Adrenal gland (tissue), 12 donors: ENCODE results near the gene ZNF334. TPM values are rescaled to one million over a fixed set of nuclear protein-coding genes. Genes with fewer than 3 reads are reported as not detected.

Experiments used
- DNase-seq, 7 donors: peaks; one replicate each; pipeline ENCODE4 v3.0.0-alpha.2; 2019 to 2020
- H3K27ac ChIP-seq, 5 donors: fragments of 200-600 bp; sonication (generic) in 4 of 5; 1 replicate in 3 of 5; 2 replicates in 2 of 5; pipeline versions ENCODE4 v1.5.1 to v1.8.0; 2016 to 2020; ENCODE audit warnings: mild to moderate bottlenecking in 1 of 5
- H3K27me3 ChIP-seq: fragments of 200-600 bp; 2 replicates; pipeline ENCODE4 v1.8.0; 2021
- H3K36me3 ChIP-seq, 2 donors: fragments of 200-600 bp; replicated peaks in 1 of 2; 1 replicate in 1 of 2; 2 replicates in 1 of 2; pipeline versions ENCODE4 v1.5.1 to v1.8.0; 2018 to 2022
- H3K4me1 ChIP-seq, 2 donors: fragments of 200-600 bp; replicated peaks in 1 of 2; 1 replicate in 1 of 2; 2 replicates in 1 of 2; pipeline versions ENCODE4 v1.5.1 to v1.8.0; 2018 to 2021
- H3K4me3 ChIP-seq, 4 donors: fragments of 200-600 bp; sonication (generic) in 3 of 4; one replicate each; pipeline ENCODE4 v1.5.1; 2016 to 2018
- H3K9me3 ChIP-seq, 3 donors: fragments of 200-600 bp; sonication (generic) in 1 of 3; replicated peaks in 1 of 3; 1 replicate in 2 of 3; 2 replicates in 1 of 3; pipeline versions ENCODE4 v1.5.1 to v1.8.0; 2016 to 2021
- POLR2A ChIP-seq, 2 donors: fragments of 450-650 bp; IDR thresholded peaks; one replicate each; pipeline ENCODE4 v1.6.1; 2017; ENCODE audit warnings: antibody characterized with exemption in 2 of 2, mild to moderate bottlenecking in 2 of 2, moderate library complexity in 1 of 2
- WGBS, 4 donors: extraction: QIAGEN DNeasy Blood & Tissue Kit in 2 of 4; methylation state at CpG; one replicate each; pipeline versions ENCODE4 v1.1.5 to v1.1.7; 2013 to 2017; 5-methylcytosine and 5-hydroxymethylcytosine counted together
- intact Hi-C, 2 donors: fragments of 100-400 bp; cut with DNase I; formaldehyde crosslinking; loops; one replicate each; pipeline versions ENCODE4 v1.14.1 to v1.15.0; 2022 to 2023
- polyA plus RNA-seq, 3 donors: library from polyadenylated mRNA; stranded (reverse); fragments of 200-250 nt in 2 of 3; fragments of 350-450 nt in 1 of 3; fragmentation: Illumina TruSeq in 1 of 3; extraction: RNeasy Lipid Tissue Mini Kit (QIAGEN cat#74804) in 1 of 3; gene quantifications; one replicate each; pipeline ENCODE4 v1.2.3, GENCODE V29; 2013 to 2014
- total RNA-seq, 9 donors: library from RNA; depleted of rRNA in 4 of 9; stranded (reverse); fragments of >200 nt in 4 of 9; fragments of 120-200 nt in 1 of 9; fragmentation: NEBNext Ultra II Directional in 1 of 9; extraction: Animal tissue kit (Norgen Biotek cat#: 25700) in 1 of 9; gene quantifications; one replicate each; pipeline versions ENCODE4 v1.1.0 to v1.2.4, GENCODE V29; 2013 to 2023
- TF ChIP-seq, protein P1 (sequence below), 6 experiments: fragments of 450-650 bp in 4 of 6; fragments of 200-600 bp in 2 of 6; sonication (generic) in 1 of 6; IDR thresholded peaks; 1 replicate in 5 of 6; 2 replicates in 1 of 6; pipeline versions ENCODE4 v1.5.1 to v1.8.0; 2016 to 2021; ENCODE audit warnings: antibody characterized with exemption in 6 of 6, mild to moderate bottlenecking in 2 of 6, moderate library complexity in 1 of 6
- donor health status: healthy with polysubstance abuse.
- donor health status: Bipolar disorder and iron deficiency.
- donor health status: DM: yes; HTN: yes; CAD: no.
- donor health status: DM: no; HTN: no; CAD: no.
- donor health status: DM: no; HTN: no; CAD: no.
- donor health status: DM: yes; HTN: yes; CAD: no.

The ZNF334 gene
- total and polyA plus RNA-seq, 12 donors, result 1.0 to 22.2 (median 7.2) TPM

DNA sequence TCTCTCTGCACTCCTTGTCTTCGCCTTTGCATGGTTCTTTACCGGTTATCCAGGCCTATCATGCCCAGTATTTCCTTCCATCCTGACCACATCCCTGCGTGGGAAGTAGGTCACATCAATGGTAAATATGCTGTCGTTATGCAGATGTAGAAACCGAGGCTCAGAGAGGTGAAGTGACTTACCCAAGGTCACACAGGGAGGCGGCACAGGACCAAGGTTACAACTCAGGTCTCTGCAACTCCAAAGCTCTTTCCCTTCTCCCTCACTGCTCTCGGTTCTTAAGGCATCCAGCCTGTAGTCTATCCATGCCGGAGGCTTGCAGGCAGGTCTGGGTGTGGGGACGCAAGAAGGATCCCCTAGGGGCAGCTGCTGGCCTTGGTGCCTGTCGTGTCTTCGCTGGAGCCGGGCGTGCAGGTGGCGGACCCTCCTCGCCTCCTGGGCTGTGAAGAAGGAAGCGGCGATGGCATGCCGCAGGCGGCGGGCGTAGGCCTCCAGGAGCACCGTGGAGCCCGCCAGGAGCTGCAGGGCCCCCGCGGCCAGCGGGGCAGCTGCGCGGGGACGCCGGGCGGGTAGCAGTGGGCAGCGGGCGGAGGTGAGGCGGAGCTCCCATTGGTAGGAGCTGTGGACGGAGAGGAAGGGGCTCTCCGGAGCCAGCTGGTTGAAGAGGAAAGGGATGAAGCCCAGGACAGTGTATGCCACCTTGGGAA is 28.0 kb upstream of the ZNF334 start:
- no peak overlapping the region for H3K27ac ChIP-seq
- no peaks in the 10 kb centered on the region for H3K36me3 ChIP-seq
- intact Hi-C loops, result no loop called here
- no peak overlapping the region for H3K4me3 ChIP-seq
- no peak for DNase-seq
- H3K27me3 ChIP-seq, result peaks cover 6% of the 10 kb centered on the region
- TF ChIP-seq, protein P1, sequence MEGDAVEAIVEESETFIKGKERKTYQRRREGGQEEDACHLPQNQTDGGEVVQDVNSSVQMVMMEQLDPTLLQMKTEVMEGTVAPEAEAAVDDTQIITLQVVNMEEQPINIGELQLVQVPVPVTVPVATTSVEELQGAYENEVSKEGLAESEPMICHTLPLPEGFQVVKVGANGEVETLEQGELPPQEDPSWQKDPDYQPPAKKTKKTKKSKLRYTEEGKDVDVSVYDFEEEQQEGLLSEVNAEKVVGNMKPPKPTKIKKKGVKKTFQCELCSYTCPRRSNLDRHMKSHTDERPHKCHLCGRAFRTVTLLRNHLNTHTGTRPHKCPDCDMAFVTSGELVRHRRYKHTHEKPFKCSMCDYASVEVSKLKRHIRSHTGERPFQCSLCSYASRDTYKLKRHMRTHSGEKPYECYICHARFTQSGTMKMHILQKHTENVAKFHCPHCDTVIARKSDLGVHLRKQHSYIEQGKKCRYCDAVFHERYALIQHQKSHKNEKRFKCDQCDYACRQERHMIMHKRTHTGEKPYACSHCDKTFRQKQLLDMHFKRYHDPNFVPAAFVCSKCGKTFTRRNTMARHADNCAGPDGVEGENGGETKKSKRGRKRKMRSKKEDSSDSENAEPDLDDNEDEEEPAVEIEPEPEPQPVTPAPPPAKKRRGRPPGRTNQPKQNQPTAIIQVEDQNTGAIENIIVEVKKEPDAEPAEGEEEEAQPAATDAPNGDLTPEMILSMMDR (IDR thresholded peaks at IDR 0.05), result no peak
- no peak for TF ChIP-seq POLR2A (IDR thresholded peaks at IDR 0.05)
- H3K9me3 ChIP-seq, result no peaks in the 10 kb centered on the region
- WGBS, 4 donors, result 58 to 73% (median 68%) methylated on average over 21 to 36 of the region's 36 CpGs
- no peaks in the 10 kb centered on the region for H3K4me1 ChIP-seq

DNA sequence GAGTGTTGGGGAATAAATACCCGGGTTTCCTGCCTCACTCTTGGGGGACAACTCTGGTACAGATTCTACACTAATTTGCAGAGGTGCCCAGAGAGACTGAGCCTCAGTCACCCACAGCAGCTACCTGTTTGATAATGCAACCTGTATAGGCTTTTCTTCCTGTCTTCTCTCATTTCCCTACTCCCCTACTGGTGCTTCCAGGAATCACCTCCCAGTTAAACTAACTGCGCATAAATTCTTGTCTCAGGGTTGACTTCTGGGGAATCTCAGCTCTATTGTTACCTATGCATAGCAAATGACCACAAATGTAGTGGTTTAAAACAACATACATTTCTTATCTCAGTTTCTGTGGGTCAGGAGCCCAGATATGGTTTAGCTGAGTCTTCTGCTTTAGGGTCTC is 25.8 kb upstream of the ZNF334 start:
- intact Hi-C loops, result no loop called here
- H3K27me3 ChIP-seq, result peaks cover 6% of the 10 kb centered on the region
- WGBS, 4 donors, result 75 to 90% (median 83%) methylated on average over 2 of the region's 2 CpGs
- no peaks in the 10 kb centered on the region for H3K36me3 ChIP-seq
- H3K4me1 ChIP-seq, result no peaks in the 10 kb centered on the region
- DNase-seq, result no peak
- TF ChIP-seq POLR2A (IDR thresholded peaks at IDR 0.05), result no peak
- TF ChIP-seq, protein P1 (IDR thresholded peaks at IDR 0.05), result peak in 1 of 6 experiments; percentile 3
- H3K27ac ChIP-seq, result no peak overlapping the region
- H3K4me3 ChIP-seq, result no peak overlapping the region
- H3K9me3 ChIP-seq, result no peaks in the 10 kb centered on the region

DNA sequence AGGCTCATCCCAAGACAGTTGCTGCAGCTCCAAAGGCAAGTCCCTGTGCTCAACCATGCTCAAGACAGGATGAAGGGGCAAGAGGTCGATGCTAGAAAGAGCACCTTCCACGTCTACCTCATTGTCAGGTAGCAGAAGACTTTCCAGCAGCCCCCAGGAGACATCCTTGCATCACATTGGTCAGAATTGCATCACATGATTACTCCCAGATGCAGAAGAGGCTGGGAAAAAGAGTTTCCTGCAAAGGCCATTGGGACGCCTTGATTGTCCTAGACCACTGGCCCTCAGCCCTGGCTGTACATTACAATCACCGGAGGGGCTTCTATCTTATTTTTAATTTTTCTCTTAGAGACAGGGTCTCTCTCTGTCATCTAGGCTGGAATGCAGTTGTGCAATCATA is 17.3 kb upstream of the ZNF334 start:
- intact Hi-C loops, result no loop called here
- H3K4me3 ChIP-seq, result no peak overlapping the region
- no peaks in the 10 kb centered on the region for H3K36me3 ChIP-seq
- DNase-seq, result no peak
- WGBS, 4 donors, result 66 to 76% (median 70%) methylated on average over 4 of the region's 4 CpGs
- H3K27me3 ChIP-seq, result no peaks in the 10 kb centered on the region
- no peaks in the 10 kb centered on the region for H3K4me1 ChIP-seq
- H3K9me3 ChIP-seq, result no peaks in the 10 kb centered on the region
- H3K27ac ChIP-seq, result no peak overlapping the region
- no peak for TF ChIP-seq POLR2A (IDR thresholded peaks at IDR 0.05)
- TF ChIP-seq, protein P1 (IDR thresholded peaks at IDR 0.05), result no peak

DNA sequence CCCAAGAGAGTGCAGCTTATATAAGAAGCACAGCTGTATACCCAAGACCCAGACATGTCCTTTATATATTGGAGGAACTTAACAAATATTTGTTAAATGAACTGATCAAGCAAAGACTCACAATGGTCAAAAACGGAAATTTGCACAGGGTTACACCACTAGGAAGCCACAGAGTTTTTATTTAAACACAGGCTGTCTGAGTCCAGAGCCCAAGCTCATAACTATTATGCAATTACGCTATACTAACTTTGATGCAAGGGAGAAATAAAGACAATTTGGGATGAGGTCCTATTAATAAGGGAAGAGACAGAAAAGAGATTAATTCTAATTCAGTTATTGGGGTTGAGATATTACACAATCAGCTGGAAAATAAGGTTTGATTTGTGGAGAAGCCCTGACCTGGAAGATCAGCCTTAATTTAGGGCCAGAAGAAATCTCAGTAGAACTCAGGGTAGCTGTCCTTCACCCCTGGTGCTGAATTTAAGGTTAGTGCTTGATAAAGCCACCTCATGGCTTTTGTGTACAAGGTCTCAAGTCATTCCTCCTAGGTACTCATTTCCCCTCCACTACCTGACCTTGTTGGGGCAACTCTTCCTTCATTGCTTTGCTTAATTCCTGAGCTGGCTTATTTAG is 10.5 kb upstream of the ZNF334 start:
- no peak overlapping the region for H3K27ac ChIP-seq
- DNase-seq, result no peak
- H3K4me1 ChIP-seq, result no peaks in the 10 kb centered on the region
- H3K9me3 ChIP-seq, result no peaks in the 10 kb centered on the region
- TF ChIP-seq, protein P1 (IDR thresholded peaks at IDR 0.05), result no peak
- no peak for TF ChIP-seq POLR2A (IDR thresholded peaks at IDR 0.05)
- no peak overlapping the region for H3K4me3 ChIP-seq
- H3K36me3 ChIP-seq, result no peaks in the 10 kb centered on the region
- intact Hi-C loops, result loop anchor here in 1 of 2 donors (5.0 kb wide), 1 partner anchor 158 kb away; no protein-coding TSS in a partner anchor
- no peaks in the 10 kb centered on the region for H3K27me3 ChIP-seq
- WGBS, 4 donors, result 48 to 52% (median 50%) methylated on average over 2 of the region's 2 CpGs
